Neuronal stem cell (in vitro differentiated cells): ENCODE results near the gene ACTL9.

Source experiments
- DNase-seq: peaks from one replicate; pipeline ENCODE4 v3.0.0-alpha.2; 2013; ENCODE audit warnings: low spot score
- H2AFZ ChIP-seq: one replicate; pipeline ENCODE4 v1.6.1; 2013; ENCODE audit warnings: mild to moderate bottlenecking, low read length, inconsistent platforms
- H2AK5ac ChIP-seq: 2 replicates; pipeline ENCODE4 v1.6.1; 2013; ENCODE audit warnings: low read depth, mild to moderate bottlenecking, inconsistent platforms, low read length, moderate library complexity, mixed read lengths
- H2BK120ac ChIP-seq: 2 replicates; pipeline ENCODE4 v1.6.1; 2013; ENCODE audit warnings: low read depth, mild to moderate bottlenecking, inconsistent platforms, low read length, moderate library complexity, mixed read lengths
- H2BK12ac ChIP-seq: one replicate; pipeline ENCODE4 v1.6.1; 2013; ENCODE audit warnings: low read length, inconsistent platforms
- H2BK15ac ChIP-seq: 2 replicates; pipeline ENCODE4 v1.6.1; 2013; ENCODE audit warnings: mild to moderate bottlenecking, low read length, inconsistent platforms, mixed read lengths
- H2BK5ac ChIP-seq: one replicate; pipeline ENCODE4 v1.6.1; 2013; ENCODE audit warnings: inconsistent platforms, mild to moderate bottlenecking, low read length, moderate library complexity
- H3K14ac ChIP-seq: one replicate; pipeline ENCODE4 v1.6.1; 2013; ENCODE audit warnings: low read length, inconsistent platforms
- H3K18ac ChIP-seq: 2 replicates; pipeline ENCODE4 v1.6.1; 2013; ENCODE audit warnings: low read length, inconsistent platforms
- H3K23ac ChIP-seq: 2 replicates; pipeline ENCODE4 v1.6.1; 2013; ENCODE audit warnings: low read depth, mild to moderate bottlenecking, mixed read lengths, low read length, inconsistent platforms; ENCODE audit not compliant: poor library complexity
- H3K27ac ChIP-seq: replicated peaks from 3 replicates; pipeline ENCODE4 v1.5.1; 2013; ENCODE audit warnings: low read length, inconsistent platforms
- H3K27me3 ChIP-seq, 3 experiments: 2 replicates each; pipeline ENCODE4 v1.6.1; 2013; ENCODE audit warnings: low read length in 3 of 3, mild to moderate bottlenecking in 2 of 3, inconsistent platforms in 1 of 3, low read depth in 1 of 3, mixed read lengths in 1 of 3, moderate library complexity in 1 of 3; ENCODE audit not compliant: control insufficient read depth in 3 of 3, insufficient read depth in 3 of 3
- H3K36me3 ChIP-seq, 2 donors: replicated peaks in 1 of 2; 2 replicates each; pipeline ENCODE4 v1.6.1; 2013; ENCODE audit warnings: low read length in 2 of 2; ENCODE audit not compliant: control insufficient read depth in 2 of 2, insufficient read depth in 2 of 2
- H3K4ac ChIP-seq: 2 replicates; pipeline ENCODE4 v1.6.1; 2013; ENCODE audit warnings: inconsistent platforms, mild to moderate bottlenecking, low read length, moderate library complexity
- H3K4me1 ChIP-seq, 2 donors: 1 replicate in 1 of 2; 2 replicates in 1 of 2; pipeline ENCODE4 v1.6.1; 2013; ENCODE audit warnings: low read length in 2 of 2, low read depth in 1 of 2; ENCODE audit not compliant: control insufficient read depth in 2 of 2, insufficient read depth in 1 of 2
- H3K4me2 ChIP-seq: one replicate; pipeline ENCODE4 v1.6.1; 2013; ENCODE audit warnings: mild to moderate bottlenecking, low read length, inconsistent platforms; ENCODE audit not compliant: insufficient read depth, poor library complexity, severe bottlenecking
- H3K4me3 ChIP-seq, 2 donors: 2 replicates each; pipeline ENCODE4 v1.5.1; 2013; ENCODE audit warnings: low read length in 2 of 2, mild to moderate bottlenecking in 2 of 2, inconsistent platforms in 1 of 2, moderate library complexity in 1 of 2
- H3K79me1 ChIP-seq: one replicate; pipeline ENCODE4 v1.6.1; 2013; ENCODE audit warnings: low read depth, mild to moderate bottlenecking, inconsistent platforms, low read length, moderate library complexity
- H3K9ac ChIP-seq: one replicate; pipeline ENCODE4 v1.6.1; 2013; ENCODE audit warnings: mild to moderate bottlenecking, low read depth, low read length, inconsistent platforms; ENCODE audit not compliant: poor library complexity
- H3K9me3 ChIP-seq, 2 donors: replicated peaks in 1 of 2; 2 replicates each; pipeline versions ENCODE3 to v1.6.1; 2013; ENCODE audit warnings: low read length in 2 of 2, mild to moderate bottlenecking in 2 of 2, inconsistent platforms in 1 of 2, low read depth in 1 of 2, mixed read lengths in 1 of 2, moderate library complexity in 1 of 2; ENCODE audit not compliant: control insufficient read depth in 2 of 2, insufficient read depth in 1 of 2
- H4K8ac ChIP-seq: one replicate; pipeline ENCODE4 v1.6.1; 2013; ENCODE audit warnings: low read depth, mild to moderate bottlenecking, inconsistent platforms, low read length, moderate library complexity
- H4K91ac ChIP-seq: one replicate; pipeline ENCODE4 v1.6.1; 2013; ENCODE audit warnings: low read length, low read depth, mild to moderate bottlenecking, inconsistent platforms; ENCODE audit not compliant: poor library complexity
- WGBS, 2 donors: extraction: QIAGEN DNeasy Blood & Tissue Kit; methylation state at CpG; one replicate each; pipeline ENCODE4 v1.1.7; 2013; ENCODE audit warnings: missing lambda C conversion rate in 2 of 2, mixed read lengths in 1 of 2; ENCODE audit not compliant: insufficient read length in 2 of 2, insufficient replicate concordance in 1 of 2; ENCODE audit errors: extremely low coverage in 2 of 2; 5-methylcytosine and 5-hydroxymethylcytosine counted together

The ACTL9 gene

GRCh38 chr19:8688930-8689329 is 9.7 kb downstream of the ACTL9 start:
- Histone ChIP-seq H3K79me1 (no peaks in the 10 kb centered on the region), H2BK5ac (no peak overlapping the region), H3K9ac (no peak overlapping the region), H3K9me3 (no peaks in the 10 kb centered on the region), H3K14ac (no peak overlapping the region), H3K27me3 (no peaks in the 10 kb centered on the region), H3K4me1 (no peaks in the 10 kb centered on the region), H2BK120ac (no peak overlapping the region), H3K18ac (no peak overlapping the region), H2BK12ac (no peak overlapping the region), H3K36me3 (no peaks in the 10 kb centered on the region), H2AFZ (no peak overlapping the region), H4K91ac (no peak overlapping the region), H3K4me2 (no peak overlapping the region), H3K27ac (no peak overlapping the region), H3K4ac (no peak overlapping the region), H4K8ac (no peak overlapping the region), H2BK15ac (no peak overlapping the region), H3K23ac (no peak overlapping the region), H2AK5ac (no peak overlapping the region), H3K4me3 (no peak overlapping the region)
- WGBS, 2 donors: no CpG with 5 or more reads among the region's 15 CpGs
- DNase-seq: no peak

- no peak overlapping the region for H3K4me3 ChIP-seq
- H3K9ac ChIP-seq: no peak overlapping the region
- H2AFZ ChIP-seq: no peak overlapping the region
- no peak overlapping the region for H2BK5ac ChIP-seq
- H4K91ac ChIP-seq: no peak overlapping the region
- H3K18ac ChIP-seq: no peak overlapping the region
- no peak overlapping the region for H3K4ac ChIP-seq
- no peaks in the 10 kb centered on the region for H3K4me1 ChIP-seq
- no peaks in the 10 kb centered on the region for H3K27me3 ChIP-seq
- WGBS, 2 donors: no CpG with 5 or more reads among the region's 5 CpGs
- no peaks in the 10 kb centered on the region for H3K36me3 ChIP-seq
- H3K23ac ChIP-seq: no peak overlapping the region
- no peaks in the 10 kb centered on the region for H3K79me1 ChIP-seq
- H2BK12ac ChIP-seq: no peak overlapping the region
- no peak overlapping the region for H2BK15ac ChIP-seq
- H3K14ac ChIP-seq: no peak overlapping the region
- no peaks in the 10 kb centered on the region for H3K9me3 ChIP-seq
- H4K8ac ChIP-seq: no peak overlapping the region
- no peak overlapping the region for H2AK5ac ChIP-seq
- no peak overlapping the region for H2BK120ac ChIP-seq
- no peak for DNase-seq
- H3K27ac ChIP-seq: no peak overlapping the region
- H3K4me2 ChIP-seq: no peak overlapping the region
Measured at GRCh38 chr19:8686549-8686948, 12.0 kb downstream of the ACTL9 start.

DNA sequence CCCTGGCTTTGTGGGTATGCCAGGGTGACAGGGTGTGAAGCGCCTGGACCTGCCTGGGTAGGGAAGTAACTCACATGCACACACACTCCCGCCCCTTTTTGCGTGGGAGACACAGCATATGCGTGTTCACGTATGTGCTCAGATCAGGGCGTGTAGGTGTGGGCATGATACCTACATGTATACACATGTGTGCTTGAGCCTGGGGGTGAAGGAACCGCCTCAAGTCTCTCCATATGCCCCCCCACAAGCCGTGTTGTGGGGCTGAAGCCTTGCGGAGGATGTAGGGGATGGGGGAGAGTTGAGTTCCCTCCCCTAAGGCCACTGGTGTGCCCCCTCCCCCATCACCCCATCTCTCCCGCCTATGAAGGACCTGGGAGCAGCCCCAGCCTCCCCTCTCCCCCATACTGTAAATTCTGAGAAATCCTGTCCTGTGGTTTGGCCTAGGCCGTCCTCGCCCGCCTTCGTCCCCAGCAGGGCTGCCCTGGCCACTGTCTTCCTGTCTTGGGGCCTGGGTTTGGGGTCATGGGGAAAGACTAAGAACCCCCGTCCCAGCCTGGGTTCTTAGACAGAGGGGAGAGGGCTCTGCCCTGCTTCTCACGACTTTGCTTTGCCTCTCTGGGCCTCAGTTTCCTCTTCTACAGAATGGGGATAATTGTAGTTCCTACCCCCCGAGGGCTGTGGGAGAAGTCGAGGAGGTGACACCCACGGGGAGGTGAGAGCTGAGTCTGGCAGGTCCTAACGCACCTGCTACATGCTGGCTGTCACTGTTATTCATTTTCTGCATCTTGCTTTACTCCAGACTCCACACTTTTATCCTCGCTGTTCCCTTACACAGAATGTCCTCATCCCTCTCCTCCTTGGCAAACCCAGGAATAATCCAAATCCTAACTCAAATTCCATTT is 14.3 kb downstream of the ACTL9 start:
- no peak overlapping the region for H2BK120ac ChIP-seq
- H3K79me1 ChIP-seq: no peaks in the 10 kb centered on the region
- no peak overlapping the region for H3K4ac ChIP-seq
- no peak overlapping the region for H2BK12ac ChIP-seq
- H3K27ac ChIP-seq: no peak overlapping the region
- H3K9me3 ChIP-seq: peaks cover 0 to 3% of the 10 kb centered on the region in 2 donors
- no peak overlapping the region for H3K4me2 ChIP-seq
- H3K9ac ChIP-seq: no peak overlapping the region
- H3K18ac ChIP-seq: peak overlapping the region; percentile 59
- H3K4me1 ChIP-seq: no peaks in the 10 kb centered on the region
- no CpG with 5 or more reads among the region's 21 CpGs for WGBS, 2 donors
- H3K23ac ChIP-seq: no peak overlapping the region
- DNase-seq: no peak
- H4K8ac ChIP-seq: no peak overlapping the region
- no peak overlapping the region for H2AK5ac ChIP-seq
- H4K91ac ChIP-seq: no peak overlapping the region
- no peaks in the 10 kb centered on the region for H3K36me3 ChIP-seq
- H3K14ac ChIP-seq: no peak overlapping the region
- H2BK5ac ChIP-seq: no peak overlapping the region
- H2AFZ ChIP-seq: no peak overlapping the region
- H2BK15ac ChIP-seq: peak overlapping the region; percentile 12
- H3K4me3 ChIP-seq: no peak overlapping the region
- no peaks in the 10 kb centered on the region for H3K27me3 ChIP-seq

DNA sequence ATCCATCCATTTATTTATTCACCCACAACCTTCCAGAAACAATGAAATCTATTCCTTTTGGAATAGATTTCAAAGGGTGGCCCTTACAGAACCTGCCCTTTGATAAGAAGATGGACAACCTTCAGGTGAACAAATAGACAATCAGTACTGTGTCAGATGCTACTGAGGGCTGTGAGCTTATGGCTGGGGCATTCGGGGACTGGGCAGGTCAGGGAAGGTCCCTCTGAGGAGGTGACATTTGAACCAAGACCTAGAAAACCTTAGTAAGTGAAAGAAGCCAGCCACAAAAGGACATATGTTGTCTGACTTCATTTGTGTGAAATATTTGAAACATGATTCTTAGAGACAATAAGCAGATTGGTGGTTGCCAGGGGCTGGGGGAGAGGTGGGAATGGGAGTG is 15.7 kb downstream of the ACTL9 start:
- no peak for DNase-seq
- no peak overlapping the region for H3K27ac ChIP-seq
- no peak overlapping the region for H3K18ac ChIP-seq
- no peak overlapping the region for H3K14ac ChIP-seq
- H2BK12ac ChIP-seq: no peak overlapping the region
- H3K4me2 ChIP-seq: no peak overlapping the region
- H2BK5ac ChIP-seq: no peak overlapping the region
- no CpG with 5 or more reads among the region's 1 CpG for WGBS, 2 donors
- H4K91ac ChIP-seq: no peak overlapping the region
- H3K27me3 ChIP-seq: no peaks in the 10 kb centered on the region
- no peak overlapping the region for H2BK120ac ChIP-seq
- no peak overlapping the region for H3K4ac ChIP-seq
- H3K9ac ChIP-seq: no peak overlapping the region
- no peaks in the 10 kb centered on the region for H3K36me3 ChIP-seq
- no peak overlapping the region for H3K4me3 ChIP-seq
- no peak overlapping the region for H2AFZ ChIP-seq
- H4K8ac ChIP-seq: no peak overlapping the region
- no peak overlapping the region for H2AK5ac ChIP-seq
- H2BK15ac ChIP-seq: no peak overlapping the region
- peaks cover 0 to 6% of the 10 kb centered on the region in 2 donors for H3K9me3 ChIP-seq
- H3K4me1 ChIP-seq: no peaks in the 10 kb centered on the region
- H3K23ac ChIP-seq: no peak overlapping the region
- H3K79me1 ChIP-seq: no peaks in the 10 kb centered on the region
